ENCODE data around the gene ZNF438. TPM values are rescaled to one million over a fixed set of nuclear protein-coding genes. Genes with fewer than 3 reads are reported as not detected.

Gene ZNF438
- total and polyA plus RNA-seq, 2 of the 4 experiments (the other 2 are of a cell fraction) = 1.8 to 2.9 TPM

DNA sequence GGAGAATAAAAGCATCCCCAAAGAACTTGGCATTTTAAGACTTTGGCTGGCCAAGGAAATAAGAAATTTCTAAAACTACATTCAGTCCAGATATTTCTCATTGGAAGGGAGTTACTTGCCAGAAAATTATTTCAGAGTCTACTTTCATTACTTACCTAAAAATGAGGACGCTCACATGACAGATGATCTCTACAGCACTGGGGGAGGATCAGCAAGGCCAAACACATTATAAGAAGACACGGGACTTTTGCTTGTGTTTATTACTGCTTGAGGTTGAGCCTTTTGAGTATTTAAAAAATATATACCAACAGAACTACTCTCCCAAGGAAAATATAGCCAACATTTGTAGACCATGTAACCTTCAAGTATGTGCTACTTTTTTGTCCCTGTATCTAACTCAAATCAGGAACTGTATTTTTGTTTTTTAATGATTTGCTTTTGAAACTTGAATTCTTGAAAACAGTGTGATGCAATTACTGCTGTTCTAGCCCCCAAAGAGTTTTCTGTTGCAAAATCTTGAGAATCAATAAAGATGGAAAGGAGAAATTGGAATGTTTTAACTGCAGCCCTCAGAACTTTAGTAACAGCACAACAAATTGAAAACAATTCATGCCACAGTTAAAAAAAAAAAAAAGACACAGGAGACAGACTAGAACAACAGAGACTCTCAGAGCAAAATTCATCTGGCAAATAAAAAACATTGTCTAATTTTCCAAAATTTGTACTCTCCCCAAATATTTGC is 128.1 kb downstream of the ZNF438 start:
- in situ Hi-C loops (cut with MboI; ENCODE audit: low sequenced_read_pairs) = no loop called here

More for the DNA sequence above, 128.1 kb downstream of the ZNF438 start:
- no TSS peak for BruUV-seq (replicated peaks)
- Histone ChIP-seq H4K91ac (ENCODE audit: insufficient read depth, low read depth, low read length) (no peak overlapping the region), H3K27ac (ENCODE audit: insufficient read depth, low read length) (no peak overlapping the region), H2BK20ac (ENCODE audit: low read depth, low read length) (no peak overlapping the region), H3K36me3 (ENCODE audit: control insufficient read depth, insufficient read depth, low read length) (no peaks in the 10 kb centered on the region), H3K4me1 (ENCODE audit: control insufficient read depth, insufficient read depth, low read length) (no peaks in the 10 kb centered on the region), H3K27me3 (ENCODE audit: control insufficient read depth, insufficient read depth, low read length) (no peaks in the 10 kb centered on the region), H3K9ac (ENCODE audit: low read depth, low read length) (no peak overlapping the region), H3K9me3 (ENCODE audit: control insufficient read depth, insufficient read depth, low read length) (no peaks in the 10 kb centered on the region; the same call in 1 of the 2 replicates), H3K79me1 (ENCODE audit: low read depth in 1 of 2, low read length in 2 of 2) (no peaks in the 10 kb centered on the region), H3K4me2 (ENCODE audit: low read depth, low read length) (no peak overlapping the region), H2AK5ac (ENCODE audit: low read depth, low read length) (no peak overlapping the region), H2BK120ac (ENCODE audit: low read depth, low read length) (no peak overlapping the region), H3K9me1 (ENCODE audit: insufficient read depth, low read length) (no peaks in the 10 kb centered on the region), H3K56ac (ENCODE audit: extremely low read depth, insufficient read depth, low read length) (no peak overlapping the region), H2BK15ac (ENCODE audit: low read depth, low read length) (no peak overlapping the region), H3K14ac (replicated peaks; ENCODE audit: low read depth, low read length) (no peak overlapping the region), H4K20me1 (ENCODE audit: insufficient read depth, low read length) (no peaks in the 10 kb centered on the region), H4K8ac (ENCODE audit: low read depth in 2 of 2, low read length in 2 of 2) (no peak overlapping the region), H4K5ac (ENCODE audit: low read depth, low read length) (no peak overlapping the region), H3K4me3 (ENCODE audit: insufficient read depth, low read depth, low read length) (no peak overlapping the region), H2BK5ac (ENCODE audit: low read depth, low read length, poor library complexity, severe bottlenecking) (no peak overlapping the region), H2AK9ac (replicated peaks; ENCODE audit: low read depth, low read length, poor library complexity) (no peak overlapping the region), H2AFZ (replicated peaks; ENCODE audit: low read length, poor library complexity) (no peak overlapping the region), H3K18ac (ENCODE audit: low read depth, low read length) (no peak overlapping the region), H3K4ac (ENCODE audit: low read depth, low read length) (no peak overlapping the region), H3K23ac (ENCODE audit: low read depth, low read length) (no peak overlapping the region)
- TF ChIP-seq CHD1 (IDR thresholded peaks at IDR 0.05; ENCODE audit: low read depth, low read length) = no peak
- no peak for TF ChIP-seq NFE2L2 (IDR thresholded peaks at IDR 0.05; ENCODE audit: low read depth, low read length)
- TF ChIP-seq POLR2A (IDR thresholded peaks at IDR 0.05; ENCODE audit: low read depth, low read length) = no peak
- TF ChIP-seq, protein P1, sequence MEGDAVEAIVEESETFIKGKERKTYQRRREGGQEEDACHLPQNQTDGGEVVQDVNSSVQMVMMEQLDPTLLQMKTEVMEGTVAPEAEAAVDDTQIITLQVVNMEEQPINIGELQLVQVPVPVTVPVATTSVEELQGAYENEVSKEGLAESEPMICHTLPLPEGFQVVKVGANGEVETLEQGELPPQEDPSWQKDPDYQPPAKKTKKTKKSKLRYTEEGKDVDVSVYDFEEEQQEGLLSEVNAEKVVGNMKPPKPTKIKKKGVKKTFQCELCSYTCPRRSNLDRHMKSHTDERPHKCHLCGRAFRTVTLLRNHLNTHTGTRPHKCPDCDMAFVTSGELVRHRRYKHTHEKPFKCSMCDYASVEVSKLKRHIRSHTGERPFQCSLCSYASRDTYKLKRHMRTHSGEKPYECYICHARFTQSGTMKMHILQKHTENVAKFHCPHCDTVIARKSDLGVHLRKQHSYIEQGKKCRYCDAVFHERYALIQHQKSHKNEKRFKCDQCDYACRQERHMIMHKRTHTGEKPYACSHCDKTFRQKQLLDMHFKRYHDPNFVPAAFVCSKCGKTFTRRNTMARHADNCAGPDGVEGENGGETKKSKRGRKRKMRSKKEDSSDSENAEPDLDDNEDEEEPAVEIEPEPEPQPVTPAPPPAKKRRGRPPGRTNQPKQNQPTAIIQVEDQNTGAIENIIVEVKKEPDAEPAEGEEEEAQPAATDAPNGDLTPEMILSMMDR (conservative IDR thresholded peaks at IDR 0.05; ENCODE audit: low read depth, low read length) = no peak
- no peak for TF ChIP-seq FOS (IDR thresholded peaks at IDR 0.05; ENCODE audit: low read depth, low read length)
- no peak for TF ChIP-seq MAZ (IDR thresholded peaks at IDR 0.05; ENCODE audit: borderline replicate concordance, low read depth, low read length)
- TF ChIP-seq MXI1 (IDR thresholded peaks at IDR 0.05; ENCODE audit: borderline replicate concordance, low read depth, low read length) = no peak
- no peak for TF ChIP-seq BHLHE40 (IDR thresholded peaks at IDR 0.05; ENCODE audit: low read depth, low read length)
- no peak for TF ChIP-seq RCOR1 (IDR thresholded peaks at IDR 0.05; ENCODE audit: insufficient replicate concordance, low read length)
- TF ChIP-seq, protein P2, sequence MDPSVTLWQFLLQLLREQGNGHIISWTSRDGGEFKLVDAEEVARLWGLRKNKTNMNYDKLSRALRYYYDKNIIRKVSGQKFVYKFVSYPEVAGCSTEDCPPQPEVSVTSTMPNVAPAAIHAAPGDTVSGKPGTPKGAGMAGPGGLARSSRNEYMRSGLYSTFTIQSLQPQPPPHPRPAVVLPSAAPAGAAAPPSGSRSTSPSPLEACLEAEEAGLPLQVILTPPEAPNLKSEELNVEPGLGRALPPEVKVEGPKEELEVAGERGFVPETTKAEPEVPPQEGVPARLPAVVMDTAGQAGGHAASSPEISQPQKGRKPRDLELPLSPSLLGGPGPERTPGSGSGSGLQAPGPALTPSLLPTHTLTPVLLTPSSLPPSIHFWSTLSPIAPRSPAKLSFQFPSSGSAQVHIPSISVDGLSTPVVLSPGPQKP (IDR thresholded peaks at IDR 0.05; ENCODE audit: borderline replicate concordance, low read depth, low read length) = no peak
- no peak for TF ChIP-seq SMC3 (IDR thresholded peaks at IDR 0.05; ENCODE audit: low read depth, low read length)
- TF ChIP-seq RAD21 (IDR thresholded peaks at IDR 0.05; ENCODE audit: low read length) = no peak
- no peak for TF ChIP-seq RFX5 (IDR thresholded peaks at IDR 0.05; ENCODE audit: low read depth, low read length)
- no peak for TF ChIP-seq CEBPB (IDR thresholded peaks at IDR 0.05; ENCODE audit: low read depth, low read length)
- TF ChIP-seq, protein P3, sequence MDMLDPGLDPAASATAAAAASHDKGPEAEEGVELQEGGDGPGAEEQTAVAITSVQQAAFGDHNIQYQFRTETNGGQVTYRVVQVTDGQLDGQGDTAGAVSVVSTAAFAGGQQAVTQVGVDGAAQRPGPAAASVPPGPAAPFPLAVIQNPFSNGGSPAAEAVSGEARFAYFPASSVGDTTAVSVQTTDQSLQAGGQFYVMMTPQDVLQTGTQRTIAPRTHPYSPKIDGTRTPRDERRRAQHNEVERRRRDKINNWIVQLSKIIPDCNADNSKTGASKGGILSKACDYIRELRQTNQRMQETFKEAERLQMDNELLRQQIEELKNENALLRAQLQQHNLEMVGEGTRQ (IDR thresholded peaks at IDR 0.05; ENCODE audit: low read depth, low read length) = no peak
- no peak for TF ChIP-seq MAFK (IDR thresholded peaks at IDR 0.05; ENCODE audit: low read depth, low read length)
- no peak for ATAC-seq (ENCODE audit: low read depth)
- ChIA-PET POLR2A (ENCODE audit: unreplicated experiment) (no interaction called here), CTCF (no interaction called here)
- intact Hi-C loops (cut with micrococcal nuclease) = no loop called here
- dilution Hi-C loops (cut with HindIII; ENCODE audit: low sequenced_read_pairs, unreplicated experiment) = no loop called here
- DNase-seq = no peak
- WGBS, 2 experiments (ENCODE audit: extremely low coverage in 2 of 2, insufficient read length in 1 of 2) = no CpG with 5 or more reads among the region's 2 CpGs
